Activated T-cell treated with anti-CD3 and anti-CD28 coated beads, Interleukin-2, amount 50 U/mL, for 24 hours (primary cell): ENCODE measurements around the gene PHOX2B.
"Not testable (repeated sequence)": the region's sequence is repeated elsewhere in the genome, so short reads cannot be mapped to it uniquely, and the experiment has no call there.

Source experiments
- DNase-seq: peaks from one replicate; pipeline ENCODE4 v3.0.0-alpha.2; 2020
- H3K27ac Mint-ChIP-seq: 2 replicates; pipeline ENCODE4 v1.8.0; 2020; ENCODE audit warnings: mild to moderate bottlenecking, mixed read lengths
- H3K27me3 Mint-ChIP-seq: 2 replicates; pipeline ENCODE4 v1.8.0; 2020; ENCODE audit warnings: mixed read lengths
- H3K36me3 Mint-ChIP-seq: 2 replicates; pipeline ENCODE4 v1.8.0; 2020; ENCODE audit warnings: low read depth, mixed read lengths
- H3K4me1 Mint-ChIP-seq: 2 replicates; pipeline ENCODE4 v1.8.0; 2020; ENCODE audit warnings: low read depth, mixed read lengths
- H3K4me3 Mint-ChIP-seq: 2 replicates; pipeline ENCODE4 v1.8.0; 2020; ENCODE audit warnings: mild to moderate bottlenecking, moderate library complexity, mixed read lengths
- H3K9me3 Mint-ChIP-seq: 2 replicates; pipeline ENCODE4 v1.8.0; 2020; ENCODE audit warnings: mixed read lengths

Gene PHOX2B

DNA sequence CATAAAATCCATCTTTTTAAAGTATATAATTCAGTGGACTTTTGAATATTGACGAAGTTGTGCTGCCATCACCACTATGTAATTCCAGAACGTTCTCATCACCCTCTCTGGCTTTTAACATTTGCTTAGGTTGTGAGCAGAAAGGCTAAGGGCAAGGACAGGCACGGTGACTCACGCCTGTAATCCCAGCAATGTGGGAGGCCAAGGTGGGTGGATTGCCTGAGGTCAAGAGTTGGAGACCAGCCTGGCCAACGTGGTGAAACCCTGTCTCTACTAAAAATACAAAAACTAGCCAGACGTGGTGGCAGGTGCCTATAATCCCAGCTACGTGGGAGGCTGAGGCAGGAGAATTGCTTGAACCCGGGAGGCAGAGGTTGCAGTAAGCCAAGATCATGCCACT is 11.0 kb downstream of the PHOX2B start:
- H3K4me3 Mint-ChIP-seq, H3K36me3 Mint-ChIP-seq, H3K9me3 Mint-ChIP-seq, H3K27ac Mint-ChIP-seq, DNase-seq, H3K4me1 Mint-ChIP-seq: not testable (repeated sequence)
- peaks cover 26% of the 10 kb centered on the region for H3K27me3 Mint-ChIP-seq

GRCh38 chr4:41734371-41734770 is 14.2 kb downstream of the PHOX2B start:
- H3K27ac Mint-ChIP-seq: no peak overlapping the region
- H3K9me3 Mint-ChIP-seq: peaks cover 8% of the 10 kb centered on the region
- peaks cover 16% of the 10 kb centered on the region for H3K27me3 Mint-ChIP-seq
- no peaks in the 10 kb centered on the region for H3K4me1 Mint-ChIP-seq
- DNase-seq: no peak
- no peak overlapping the region for H3K4me3 Mint-ChIP-seq
- no peaks in the 10 kb centered on the region for H3K36me3 Mint-ChIP-seq

DNA sequence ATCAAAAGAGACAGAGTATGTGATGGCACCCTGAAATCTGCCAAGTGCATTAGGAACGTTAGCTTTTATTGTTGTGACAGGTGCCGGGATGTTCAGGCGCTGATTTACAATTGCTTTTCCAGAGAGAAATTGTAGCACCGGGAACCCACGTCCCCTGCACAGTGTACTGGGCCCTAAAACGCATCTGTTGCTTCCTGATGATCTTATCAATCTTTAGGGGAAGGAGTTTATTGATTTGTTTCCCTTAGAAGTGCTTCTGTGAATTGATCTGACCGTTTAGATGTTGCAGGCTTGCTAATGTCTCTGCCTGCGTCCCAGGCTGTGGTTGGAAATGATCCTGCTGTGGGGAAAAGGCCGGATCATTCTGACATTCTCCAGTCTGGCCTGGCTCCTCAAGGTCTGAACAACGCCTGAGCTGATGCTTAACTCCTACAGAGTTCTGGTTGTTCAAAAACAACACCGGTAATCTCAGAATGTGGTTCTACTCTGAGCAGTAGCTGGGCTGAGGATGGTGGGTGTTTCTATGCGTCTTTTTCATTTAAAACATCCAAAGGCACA is 16.9 kb downstream of the PHOX2B start:
- Mint-ChIP-seq H3K27ac (no peak overlapping the region), H3K4me1 (no peaks in the 10 kb centered on the region), H3K27me3 (peaks cover 15% of the 10 kb centered on the region), H3K4me3 (no peak overlapping the region), H3K36me3 (no peaks in the 10 kb centered on the region), H3K9me3 (peaks cover 10% of the 10 kb centered on the region)
- DNase-seq: no peak

GRCh38 chr4:41728573-41728913 is 20.0 kb downstream of the PHOX2B start:
- Mint-ChIP-seq H3K4me3 (no peak overlapping the region), H3K27me3 (peaks cover 13% of the 10 kb centered on the region), H3K36me3 (no peaks in the 10 kb centered on the region), H3K27ac (no peak overlapping the region), H3K4me1 (no peaks in the 10 kb centered on the region), H3K9me3 (peaks cover 10% of the 10 kb centered on the region)
- DNase-seq: no peak

GRCh38 chr4:41727861-41728572 is 20.5 kb downstream of the PHOX2B start:
- no peak for DNase-seq
- no peak overlapping the region for H3K27ac Mint-ChIP-seq
- peaks cover 10% of the 10 kb centered on the region for H3K9me3 Mint-ChIP-seq
- H3K4me1 Mint-ChIP-seq: no peaks in the 10 kb centered on the region
- H3K27me3 Mint-ChIP-seq: peaks cover 13% of the 10 kb centered on the region
- no peaks in the 10 kb centered on the region for H3K36me3 Mint-ChIP-seq
- no peak overlapping the region for H3K4me3 Mint-ChIP-seq

GRCh38 chr4:41725254-41725653 is 23.3 kb downstream of the PHOX2B start:
- no peak overlapping the region for H3K27ac Mint-ChIP-seq
- peaks cover 10% of the 10 kb centered on the region for H3K9me3 Mint-ChIP-seq
- peaks cover 19% of the 10 kb centered on the region for H3K27me3 Mint-ChIP-seq
- H3K36me3 Mint-ChIP-seq: no peaks in the 10 kb centered on the region
- H3K4me3 Mint-ChIP-seq: no peak overlapping the region
- DNase-seq: no peak
- no peaks in the 10 kb centered on the region for H3K4me1 Mint-ChIP-seq

DNA sequence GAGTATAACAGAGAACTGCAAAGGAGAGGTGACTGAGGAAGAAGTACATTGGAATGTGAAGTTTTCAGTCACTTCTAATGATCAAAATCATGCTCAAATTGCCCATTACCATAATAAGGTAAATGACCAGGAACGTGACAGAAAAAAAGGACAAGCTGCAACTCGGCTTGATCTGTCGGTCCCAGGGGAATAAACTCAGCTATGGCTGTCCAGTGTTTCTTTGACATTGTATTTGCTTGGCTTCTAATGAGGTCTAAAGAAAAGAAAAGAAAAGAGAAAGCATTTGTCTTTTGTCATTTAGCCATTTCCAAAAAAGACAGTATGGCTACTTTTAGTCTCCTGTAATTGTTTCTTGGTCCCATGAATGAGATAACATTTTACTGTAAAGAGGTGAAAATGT is 25.2 kb downstream of the PHOX2B start:
- Mint-ChIP-seq H3K9me3 (peaks cover 10% of the 10 kb centered on the region), H3K27ac (no peak overlapping the region), H3K4me3 (no peak overlapping the region), H3K4me1 (no peaks in the 10 kb centered on the region), H3K36me3 (no peaks in the 10 kb centered on the region), H3K27me3 (peaks cover 17% of the 10 kb centered on the region)
- DNase-seq: no peak

DNA sequence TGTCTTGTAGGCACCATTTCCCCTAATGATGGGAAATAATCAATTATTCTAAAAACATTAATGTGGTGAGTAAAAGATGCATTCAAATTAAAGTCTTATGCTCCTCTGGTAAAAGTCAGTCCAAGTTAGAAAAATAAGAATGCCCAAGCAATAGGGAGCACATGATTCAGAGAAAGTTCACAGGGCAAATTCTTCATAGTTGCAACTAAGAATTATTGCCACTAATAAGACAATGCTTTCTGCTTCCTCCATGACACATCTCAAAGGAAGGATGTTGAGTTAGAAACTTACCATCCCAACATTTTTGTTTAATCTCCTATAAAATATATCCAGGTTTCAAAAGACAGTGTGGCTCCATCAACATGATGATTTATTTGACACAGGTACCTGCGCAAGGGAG is 26.3 kb downstream of the PHOX2B start:
- no peaks in the 10 kb centered on the region for H3K36me3 Mint-ChIP-seq
- peaks cover 10% of the 10 kb centered on the region for H3K9me3 Mint-ChIP-seq
- DNase-seq: no peak
- H3K4me1 Mint-ChIP-seq: no peaks in the 10 kb centered on the region
- H3K27ac Mint-ChIP-seq: no peak overlapping the region
- H3K27me3 Mint-ChIP-seq: peaks cover 17% of the 10 kb centered on the region
- H3K4me3 Mint-ChIP-seq: no peak overlapping the region

DNA sequence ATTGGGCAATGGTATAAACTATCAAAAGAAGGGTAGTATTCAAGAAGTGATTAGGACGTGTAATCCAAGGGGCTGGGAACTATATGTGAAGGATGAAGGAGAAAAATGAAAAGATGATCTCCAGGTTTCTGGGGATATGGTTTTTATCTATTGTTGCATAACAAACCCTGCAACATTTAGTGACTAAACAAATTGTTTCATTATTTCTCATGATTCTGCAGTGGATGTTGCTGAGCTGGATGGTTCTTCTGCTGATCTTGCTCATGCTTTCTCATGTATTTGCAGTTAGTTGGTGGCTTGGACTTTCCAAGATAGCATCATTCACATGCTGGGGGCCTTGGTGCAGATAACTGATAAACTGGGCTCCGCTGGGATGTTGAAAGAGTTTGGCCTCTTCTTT is 29.1 kb downstream of the PHOX2B start:
- Mint-ChIP-seq H3K4me3 (no peak overlapping the region), H3K27me3 (peaks cover 11% of the 10 kb centered on the region), H3K9me3 (no peaks in the 10 kb centered on the region), H3K27ac (no peak overlapping the region), H3K36me3 (no peaks in the 10 kb centered on the region), H3K4me1 (no peaks in the 10 kb centered on the region)
- DNase-seq: no peak

DNA sequence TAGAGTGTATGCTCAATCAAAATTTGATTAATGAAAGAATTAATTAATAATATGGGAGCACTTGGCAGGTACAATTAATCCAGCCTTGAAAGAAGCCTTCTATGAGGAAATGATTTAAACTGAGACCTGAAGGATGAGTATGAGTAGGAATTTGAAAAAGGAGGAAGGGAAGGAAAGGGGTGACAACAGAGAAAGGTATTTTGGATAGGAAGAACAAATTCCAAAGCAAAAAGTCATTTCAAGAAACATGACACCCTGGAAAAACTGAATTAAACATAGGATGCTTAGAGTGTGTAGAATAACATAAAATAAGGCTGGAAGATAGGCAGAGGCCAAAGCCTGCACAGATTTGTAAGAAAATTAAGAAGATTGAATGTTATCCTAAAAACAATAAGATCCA is 29.6 kb downstream of the PHOX2B start:
- no peaks in the 10 kb centered on the region for H3K9me3 Mint-ChIP-seq
- peaks cover 11% of the 10 kb centered on the region for H3K27me3 Mint-ChIP-seq
- H3K27ac Mint-ChIP-seq: no peak overlapping the region
- H3K4me1 Mint-ChIP-seq: no peaks in the 10 kb centered on the region
- no peaks in the 10 kb centered on the region for H3K36me3 Mint-ChIP-seq
- no peak for DNase-seq
- H3K4me3 Mint-ChIP-seq: no peak overlapping the region

DNA sequence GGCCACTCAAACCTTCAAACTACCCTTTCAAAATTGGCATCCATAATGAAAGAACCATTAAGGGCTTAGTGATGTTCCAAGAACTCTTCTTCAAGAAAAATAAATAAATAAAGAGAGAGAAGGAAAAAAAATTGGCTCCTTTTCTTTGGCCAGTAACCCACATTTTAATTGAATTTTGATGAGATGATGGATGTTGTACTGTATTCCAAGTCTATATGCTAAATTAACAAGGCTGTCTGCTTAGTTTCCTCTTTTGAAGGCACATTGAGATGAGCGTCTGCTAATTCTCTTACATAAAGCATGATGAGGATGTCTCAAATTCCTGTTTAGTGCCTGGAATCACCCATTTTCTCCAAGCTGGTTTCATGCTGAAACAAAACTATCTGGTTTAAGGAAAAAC is 33.4 kb downstream of the PHOX2B start:
- DNase-seq: no peak
- peaks cover 1% of the 10 kb centered on the region for H3K9me3 Mint-ChIP-seq
- peaks cover 3% of the 10 kb centered on the region for H3K27me3 Mint-ChIP-seq
- H3K27ac Mint-ChIP-seq: no peak overlapping the region
- no peaks in the 10 kb centered on the region for H3K36me3 Mint-ChIP-seq
- no peak overlapping the region for H3K4me3 Mint-ChIP-seq
- H3K4me1 Mint-ChIP-seq: no peaks in the 10 kb centered on the region

DNA sequence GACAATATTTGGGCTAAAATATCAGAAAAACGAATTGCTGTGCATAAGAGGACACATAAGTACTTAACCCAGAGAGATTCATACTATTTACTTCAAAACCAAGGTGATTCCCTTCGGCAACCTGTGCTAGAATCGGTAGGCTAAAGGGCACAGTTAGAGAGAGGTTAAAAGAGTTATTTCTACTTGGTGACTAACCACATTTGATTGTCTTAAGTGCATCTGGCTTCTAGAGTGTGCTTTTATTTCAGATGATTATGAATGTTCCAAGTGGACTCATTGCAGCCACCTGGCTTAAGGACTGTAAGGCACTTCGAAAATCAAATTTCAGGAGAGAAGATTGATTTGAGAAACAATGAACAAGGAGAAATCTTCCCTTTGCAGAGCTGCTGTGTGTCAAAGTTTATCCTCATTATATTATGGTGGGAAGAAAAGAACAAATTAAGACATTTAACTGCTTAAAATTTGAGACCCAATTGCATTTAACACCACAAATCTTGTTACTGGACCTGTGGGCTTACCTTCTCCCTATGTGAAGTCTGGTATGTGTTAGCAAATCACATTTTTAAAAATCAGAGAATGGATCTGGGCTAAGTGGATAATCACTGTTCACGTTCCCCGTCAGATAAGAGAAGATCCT is 34.0 kb downstream of the PHOX2B start:
- no peaks in the 10 kb centered on the region for H3K4me1 Mint-ChIP-seq
- peaks cover 3% of the 10 kb centered on the region for H3K27me3 Mint-ChIP-seq
- peaks cover 1% of the 10 kb centered on the region for H3K9me3 Mint-ChIP-seq
- no peak overlapping the region for H3K4me3 Mint-ChIP-seq
- no peaks in the 10 kb centered on the region for H3K36me3 Mint-ChIP-seq
- DNase-seq: no peak
- no peak overlapping the region for H3K27ac Mint-ChIP-seq

GRCh38 chr4:41713768-41714167 is 34.8 kb downstream of the PHOX2B start:
- no peak for DNase-seq
- Mint-ChIP-seq H3K36me3 (no peaks in the 10 kb centered on the region), H3K27me3 (peaks cover 7% of the 10 kb centered on the region), H3K4me1 (no peaks in the 10 kb centered on the region), H3K4me3 (no peak overlapping the region), H3K9me3 (peaks cover 1% of the 10 kb centered on the region), H3K27ac (no peak overlapping the region)

- Mint-ChIP-seq H3K4me3 (no peak overlapping the region), H3K27ac (no peak overlapping the region), H3K9me3 (peaks cover 1% of the 10 kb centered on the region), H3K36me3 (no peaks in the 10 kb centered on the region), H3K4me1 (no peaks in the 10 kb centered on the region), H3K27me3 (peaks cover 9% of the 10 kb centered on the region)
- DNase-seq: no peak
These were observed 36.1 kb downstream of the PHOX2B start for GRCh38 chr4:41712425-41712824.

GRCh38 chr4:41711654-41712053 is 36.9 kb downstream of the PHOX2B start:
- H3K9me3 Mint-ChIP-seq, H3K4me3 Mint-ChIP-seq, H3K36me3 Mint-ChIP-seq, H3K27ac Mint-ChIP-seq, DNase-seq, H3K4me1 Mint-ChIP-seq, H3K27me3 Mint-ChIP-seq: not testable (repeated sequence)
